Stimulated activated CD8-positive, alpha-beta memory T cell treated with anti-CD3 and anti-CD28 coated beads, Interleukin-15, amount 100 ng/mL, for 48 hours (primary cell): ENCODE results near the gene TSPEAR.
"Not testable (repeated sequence)": the region's sequence is repeated elsewhere in the genome, so short reads cannot be mapped to it uniquely, and the experiment has no call there.

Source experiments
- DNase-seq, 2 donors: peaks; one replicate each; pipeline ENCODE4 v3.0.0-alpha.2; 2020; ENCODE audit warnings: low read depth in 2 of 2

TSPEAR gene

DNA sequence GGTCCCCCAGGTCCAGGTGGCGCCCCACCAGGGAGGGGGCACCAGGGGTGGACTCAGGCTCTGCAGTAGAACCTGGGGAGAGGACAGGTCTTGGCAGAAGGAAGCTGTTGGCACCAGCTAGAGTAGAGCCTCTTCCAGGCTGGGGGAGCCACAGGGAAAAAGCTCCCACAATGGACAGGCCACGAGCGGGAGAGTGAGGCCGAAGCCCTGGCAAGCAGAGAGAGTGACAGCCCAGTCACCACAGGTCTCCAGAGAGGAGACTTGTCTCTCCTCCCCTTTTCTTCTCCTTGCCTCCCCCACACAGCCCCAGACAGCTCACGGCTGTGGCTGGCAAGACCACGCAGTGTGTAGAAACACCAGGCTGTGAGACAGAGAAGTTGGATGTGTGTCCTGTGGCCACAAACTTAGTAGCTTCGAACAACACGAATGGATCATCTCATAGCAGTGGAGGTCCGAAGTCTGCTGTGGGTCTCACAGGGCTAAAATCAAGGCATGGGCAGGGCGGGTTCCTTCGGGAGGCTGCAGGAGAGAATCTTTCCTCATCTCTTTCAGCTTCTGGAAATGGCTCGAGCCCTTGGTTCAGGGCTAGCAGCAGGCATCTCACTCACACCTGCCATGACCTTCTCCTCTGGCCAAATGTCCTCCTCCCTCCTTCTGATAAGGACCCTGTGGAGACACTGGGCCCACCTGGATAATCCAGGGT lies 60.2 kb downstream of the TSPEAR start:
- DNase-seq, result no peak

- no peak for DNase-seq
These were observed 61.0 kb downstream of the TSPEAR start for GRCh38 chr21:44650265-44650972.

GRCh38 chr21:44649521-44650100 lies 61.8 kb downstream of the TSPEAR start:
- DNase-seq, result no peak

DNA sequence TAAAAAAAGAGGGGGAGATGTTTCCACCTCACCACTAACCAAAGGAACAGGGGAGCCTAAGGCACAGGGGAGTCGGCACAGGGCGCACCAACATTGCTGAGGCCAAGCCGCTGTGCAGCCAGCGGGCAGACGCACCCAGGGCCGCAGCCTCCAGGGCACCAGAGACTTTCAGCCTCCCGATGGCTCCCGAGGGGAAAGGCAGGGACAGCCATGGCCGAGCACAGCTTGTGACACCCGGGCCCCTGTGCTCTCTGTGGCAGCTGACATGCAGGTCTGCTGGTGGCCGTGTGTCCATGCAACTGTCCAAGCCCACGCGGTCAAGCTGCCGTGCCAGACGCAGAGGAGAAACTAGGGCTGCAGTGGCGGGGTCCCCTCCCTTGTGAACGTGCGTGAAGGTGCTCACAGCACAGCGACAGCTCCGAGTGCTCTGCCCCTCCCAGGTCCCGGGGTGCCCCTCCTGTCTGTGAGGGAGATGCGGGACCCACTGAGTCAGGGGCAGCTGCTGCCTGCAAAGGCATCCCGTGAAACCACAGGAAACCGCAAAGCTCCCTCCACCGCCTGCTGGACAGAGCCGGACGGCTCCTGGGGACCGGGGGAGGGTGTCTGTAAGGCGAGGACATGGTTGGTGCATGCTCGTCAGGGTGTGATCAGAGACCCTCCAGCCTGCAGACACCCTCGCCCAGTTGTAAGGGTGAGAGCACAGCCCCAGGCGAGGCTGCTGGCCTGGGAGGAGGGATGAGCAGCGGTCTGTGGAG lies 62.6 kb downstream of the TSPEAR start:
- no peak for DNase-seq

GRCh38 chr21:44647222-44647552 lies 64.2 kb downstream of the TSPEAR start:
- DNase-seq, result no peak

DNA sequence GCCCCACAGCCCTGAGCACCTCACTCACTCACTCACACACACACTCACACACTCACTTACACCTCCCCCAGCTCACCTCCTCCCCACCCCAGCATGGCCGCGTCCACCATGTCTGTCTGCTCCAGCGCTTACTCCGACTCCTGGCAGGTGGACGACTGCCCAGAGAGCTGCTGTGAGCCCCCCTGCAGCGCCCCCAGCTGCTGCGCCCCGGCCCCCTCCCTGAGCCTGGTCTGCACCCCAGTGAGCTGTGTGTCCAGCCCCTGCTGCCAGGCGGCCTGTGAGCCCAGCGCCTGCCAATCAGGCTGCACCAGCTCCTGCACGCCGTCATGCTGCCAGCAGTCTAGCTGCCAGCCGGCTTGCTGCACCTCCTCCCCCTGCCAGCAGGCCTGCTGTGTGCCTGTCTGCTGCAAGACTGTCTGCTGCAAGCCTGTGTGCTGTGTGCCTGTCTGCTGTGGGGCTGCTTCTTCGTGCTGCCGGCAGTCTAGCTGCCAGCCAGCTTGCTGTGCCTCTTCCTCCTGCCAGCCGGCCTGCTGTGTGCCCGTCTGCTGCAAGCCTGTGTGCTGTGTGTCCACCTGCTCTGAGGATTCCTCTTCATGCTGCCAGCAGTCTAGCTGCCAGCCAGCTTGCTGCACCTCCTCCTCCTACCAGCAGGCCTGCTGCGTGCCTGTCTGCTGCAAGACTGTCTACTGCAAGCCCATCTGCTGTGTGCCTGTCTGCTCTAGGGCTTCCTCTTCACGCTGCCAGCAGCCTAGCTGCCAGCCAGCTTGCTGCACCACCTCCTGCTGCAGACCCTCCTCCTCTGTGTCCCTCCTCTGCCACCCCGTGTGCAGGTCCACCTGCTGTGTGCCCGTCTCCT lies 64.8 kb downstream of the TSPEAR start, which contains the start of gene KRTAP10-11:
Gene KRTAP10-11 (plus strand): TSS at position 49 of the 856 bp plus-strand sequence. CDS start 45 bp downstream, at position 94.
- DNase-seq, result not testable (repeated sequence)

GRCh38 chr21:44644878-44645277 lies 66.5 kb downstream of the TSPEAR start:
- DNase-seq, result no peak

GRCh38 chr21:44643741-44644310 lies 67.5 kb downstream of the TSPEAR start:
- DNase-seq, result no peak

GRCh38 chr21:44640761-44641160 lies 70.6 kb downstream of the TSPEAR start:
- no peak for DNase-seq

- no peak for DNase-seq
These were observed 72.1 kb downstream of the TSPEAR start for GRCh38 chr21:44639331-44639655.

- DNase-seq, result not testable (repeated sequence)
These were observed 72.7 kb downstream of the TSPEAR start for GRCh38 chr21:44638506-44639330.

- not testable (repeated sequence) for DNase-seq
These were observed 73.5 kb downstream of the TSPEAR start for GRCh38 chr21:44637851-44638348.

- no peak for DNase-seq
These were observed 74.1 kb downstream of the TSPEAR start, which contains the start of gene KRTAP10-10 for GRCh38 chr21:44637018-44637850. TSS of gene KRTAP10-10 (plus strand) at chr21:44637356. CDS start at chr21:44637418, 62 bp downstream.

DNA sequence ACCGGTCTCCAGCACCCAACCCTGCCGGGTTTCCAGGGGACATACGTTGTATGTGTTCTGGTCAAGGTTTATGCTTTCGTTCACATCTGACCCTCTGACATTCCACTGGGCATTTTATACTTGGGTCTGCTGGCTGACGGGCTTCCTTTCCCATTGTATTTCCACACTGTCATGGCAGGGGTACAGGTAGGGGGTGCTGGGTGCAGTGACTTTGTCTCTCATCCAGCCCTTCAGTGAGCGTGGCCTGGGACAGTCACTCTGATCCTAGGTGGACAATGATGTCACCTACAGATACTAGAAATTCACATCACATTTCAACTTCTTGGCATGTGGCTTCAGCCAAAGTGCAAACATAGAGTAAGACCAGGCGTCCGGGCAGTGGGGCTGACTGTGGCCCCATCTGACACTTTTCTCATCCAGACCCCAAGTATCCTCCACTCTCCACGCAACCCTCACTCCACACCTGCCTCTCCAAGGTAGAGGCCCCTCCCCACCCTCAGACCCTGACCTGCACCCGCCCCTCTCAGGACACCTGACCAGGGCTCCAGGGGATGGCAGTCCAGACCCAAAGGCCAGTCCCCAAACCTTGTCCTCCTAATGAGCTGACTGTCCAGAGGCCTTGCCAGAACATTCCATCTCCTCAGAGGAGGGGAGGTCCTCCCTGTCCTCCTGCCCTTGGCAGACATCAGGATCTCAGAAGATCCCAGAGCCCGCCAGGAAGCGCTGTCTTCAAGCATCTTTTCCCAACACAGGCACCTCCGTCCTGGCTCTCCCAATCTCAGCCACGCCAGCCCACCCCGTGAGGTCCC lies 75.0 kb downstream of the TSPEAR start:
- DNase-seq, result no peak

- no peak for DNase-seq
These were observed 79.3 kb downstream of the TSPEAR start for GRCh38 chr21:44632067-44632466.

- no peak for DNase-seq
These were observed 80.9 kb downstream of the TSPEAR start for GRCh38 chr21:44630440-44630839.

DNA sequence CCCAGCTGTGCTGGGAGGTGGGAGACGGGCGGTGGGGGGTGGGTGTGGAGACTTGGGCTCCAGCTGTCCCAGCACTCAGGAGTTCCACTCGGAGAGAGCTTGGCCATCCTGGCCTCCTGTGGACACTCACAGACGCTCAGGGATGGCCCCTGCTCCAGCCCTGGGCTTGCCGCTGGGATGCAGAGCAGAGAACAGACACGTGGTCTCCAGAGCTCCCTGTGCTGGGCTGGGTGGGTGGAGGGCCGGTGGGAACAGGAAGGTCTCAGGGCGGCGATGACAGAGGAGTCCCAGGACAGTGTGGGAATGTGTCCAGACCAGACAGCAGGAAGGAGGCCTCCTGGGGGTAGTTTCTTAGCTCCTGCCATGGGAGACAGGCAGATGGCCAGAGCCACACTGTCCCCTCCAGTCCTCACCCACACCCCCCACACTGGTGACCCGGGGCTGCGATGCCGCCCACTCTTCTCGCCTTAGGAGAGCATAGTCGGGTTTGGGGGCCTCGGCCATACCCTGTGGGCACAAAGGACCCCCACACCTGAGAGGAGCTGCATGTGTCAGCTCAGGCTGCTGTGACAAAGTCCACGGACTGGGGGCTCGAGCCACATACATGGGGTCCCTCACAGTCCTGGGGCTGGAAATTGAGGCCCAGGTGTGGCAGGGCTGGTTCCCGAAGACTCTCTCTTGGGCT lies 82.5 kb downstream of the TSPEAR start:
- no peak for DNase-seq
